Activated naive CD4-positive, alpha-beta T cell treated with anti-CD3 and anti-CD28 coated beads for 36 hours (primary cell): Measurements from ENCODE around the gene GCNT1. TPM values are rescaled to one million over a fixed set of nuclear protein-coding genes. Genes with fewer than 3 reads are reported as not detected.

Source experiments
- CTCF ChIA-PET: fragments of 350-600 bp; sonication (Branson Sonifier 250); formaldehyde crosslinking; loops from one replicate; lab custom pipeline; 2021; ENCODE audit warnings: antibody characterized with exemption; lab: Charles Lee
- DNase-seq: peaks from one replicate; pipeline ENCODE4 v3.0.0-alpha.2; 2020
- H3K27ac Mint-ChIP-seq: one replicate; pipeline ENCODE4 v1.8.0; 2021; ENCODE audit warnings: mild to moderate bottlenecking, mixed read lengths
- H3K27me3 Mint-ChIP-seq: one replicate; pipeline ENCODE4 v1.8.0; 2021; ENCODE audit warnings: low read depth, mixed read lengths
- H3K36me3 Mint-ChIP-seq: one replicate; pipeline ENCODE4 v1.8.0; 2021; ENCODE audit warnings: low read depth, mixed read lengths
- H3K4me1 Mint-ChIP-seq: one replicate; pipeline ENCODE4 v1.8.0; 2021; ENCODE audit warnings: low read depth, mixed read lengths
- H3K4me3 Mint-ChIP-seq: one replicate; pipeline ENCODE4 v1.8.0; 2021; ENCODE audit warnings: mild to moderate bottlenecking, moderate library complexity, mixed read lengths
- H3K9me3 Mint-ChIP-seq: one replicate; pipeline ENCODE4 v1.8.0; 2021; ENCODE audit warnings: mixed read lengths
- intact Hi-C: fragments of 100-400 bp; cut with micrococcal nuclease; formaldehyde crosslinking; loops from one replicate; pipeline ENCODE4 v1.15.1; 2023
- total RNA-seq, 2 experiments: library from RNA; stranded (reverse); gene quantifications; one replicate each; pipeline ENCODE4 v1.2.3, GENCODE V29; 2021

GCNT1 gene
- under 1 TPM; 0.48 to 0.54 TPM for total RNA-seq

- CTCF ChIA-PET, result interaction anchor here (0.6 to 2.1 kb wide), 6 partner anchors 10 to 248 kb away, joined by 3 to 6 read pairs (median 3); no protein-coding TSS in a partner anchor
- H3K4me3 Mint-ChIP-seq, result peak within 1 kb of the TSS; percentile 90
- H3K36me3 Mint-ChIP-seq, result peaks cover 2% of the 10 kb centered on the region
- H3K9me3 Mint-ChIP-seq, result no peaks in the 10 kb centered on the region
- peaks cover 12% of the 10 kb centered on the region for H3K4me1 Mint-ChIP-seq
- intact Hi-C loops, result loop anchor here (1.0 to 2.0 kb wide), 6 partner anchors 18 to 718 kb away; partner anchors contain the start of genes PCSK5, RFK and VPS13A
- no peak within 1 kb of the TSS for H3K27ac Mint-ChIP-seq
- H3K27me3 Mint-ChIP-seq, result peaks cover 8% of the 10 kb centered on the region
- peak; percentile 89 for DNase-seq
These were observed at the start of gene GCNT1 for GRCh38 chr9:76458903-76459693. Gene GCNT1 (plus strand): TSS chr9:76459182. CDS start chr9:76502382, 43,200 bp downstream.

DNA sequence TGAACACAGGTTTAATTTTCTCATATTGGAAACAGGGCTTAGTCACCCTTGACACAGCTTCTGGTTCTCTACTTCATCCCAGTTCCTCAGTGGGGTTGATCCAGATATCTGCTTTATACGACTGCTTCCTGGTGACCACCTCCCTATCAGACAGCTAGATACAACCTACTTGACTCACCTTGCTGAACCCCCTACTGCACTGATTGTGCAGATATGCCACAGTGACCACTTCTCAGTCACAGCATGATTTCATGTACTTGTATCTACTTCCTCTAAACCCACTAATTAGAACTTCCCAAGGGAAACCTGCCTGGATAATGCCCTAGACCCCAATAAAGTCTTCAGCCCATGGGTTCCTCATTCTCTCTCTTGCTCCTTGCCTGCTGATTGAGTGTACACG is 46.3 kb upstream of the GCNT1 start:
- DNase-seq, result no peak
- H3K27me3 Mint-ChIP-seq, result no peaks in the 10 kb centered on the region
- peaks cover 8% of the 10 kb centered on the region for H3K4me1 Mint-ChIP-seq
- H3K4me3 Mint-ChIP-seq, result no peak overlapping the region
- no peak overlapping the region for H3K27ac Mint-ChIP-seq
- peaks cover 11% of the 10 kb centered on the region for H3K9me3 Mint-ChIP-seq
- CTCF ChIA-PET, result interaction anchor here (0.8 kb wide), 1 partner anchor 8 kb away, joined by 3 read pairs; no protein-coding TSS in a partner anchor
- H3K36me3 Mint-ChIP-seq, result peaks cover 2% of the 10 kb centered on the region
- intact Hi-C loops, result no loop called here

DNA sequence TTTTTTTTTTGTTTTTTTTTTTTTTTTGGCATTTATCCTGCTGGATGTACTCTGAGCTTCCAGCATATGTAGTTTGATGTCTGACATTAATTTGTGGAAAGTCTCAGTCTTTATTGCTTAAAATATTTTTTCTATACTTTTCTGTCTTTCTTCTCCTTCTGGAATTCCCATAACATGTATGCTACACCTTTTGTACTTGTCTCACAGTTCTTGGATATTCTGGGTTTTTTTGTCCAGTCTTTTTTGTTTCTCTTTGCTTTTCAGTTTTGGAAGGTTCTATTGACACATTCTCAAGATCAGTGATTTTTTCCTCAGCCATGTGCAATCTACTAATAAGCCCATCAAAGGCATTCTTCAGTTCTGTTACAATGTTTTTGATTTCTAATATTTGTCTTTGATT is 45.3 kb upstream of the GCNT1 start:
- Mint-ChIP-seq H3K4me3 (no peak overlapping the region), H3K9me3 (peaks cover 11% of the 10 kb centered on the region), H3K27ac (no peak overlapping the region), H3K27me3 (no peaks in the 10 kb centered on the region), H3K4me1 (peaks cover 8% of the 10 kb centered on the region), H3K36me3 (peaks cover 2% of the 10 kb centered on the region)
- intact Hi-C loops, result no loop called here
- CTCF ChIA-PET, result no interaction called here
- DNase-seq, result no peak

DNA sequence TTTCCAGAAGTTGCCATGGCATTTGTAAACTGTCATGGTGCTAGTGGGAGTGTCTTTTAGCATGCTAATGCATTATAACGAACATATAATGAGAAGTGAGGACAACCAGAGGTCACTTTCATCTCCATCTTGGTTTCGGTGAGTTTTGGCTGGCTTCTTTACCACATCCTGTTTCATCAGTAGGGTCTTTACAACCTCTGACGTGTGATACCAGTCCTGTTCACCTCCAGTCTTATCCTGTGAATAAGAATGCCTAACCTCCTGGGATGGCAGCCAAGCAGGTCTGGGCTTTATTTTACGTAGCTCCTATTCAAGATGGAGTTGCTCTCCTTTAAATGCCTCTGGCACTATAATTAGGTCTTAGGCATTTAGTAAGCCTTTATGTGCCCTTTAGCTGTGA is 44.3 kb upstream of the GCNT1 start:
- intact Hi-C loops, result no loop called here
- peaks cover 8% of the 10 kb centered on the region for H3K4me1 Mint-ChIP-seq
- no peak for DNase-seq
- CTCF ChIA-PET, result no interaction called here
- H3K27ac Mint-ChIP-seq, result no peak overlapping the region
- peaks cover 2% of the 10 kb centered on the region for H3K36me3 Mint-ChIP-seq
- no peak overlapping the region for H3K4me3 Mint-ChIP-seq
- no peaks in the 10 kb centered on the region for H3K27me3 Mint-ChIP-seq
- H3K9me3 Mint-ChIP-seq, result peaks cover 11% of the 10 kb centered on the region

- peaks cover 11% of the 10 kb centered on the region for H3K9me3 Mint-ChIP-seq
- H3K36me3 Mint-ChIP-seq, result peaks cover 2% of the 10 kb centered on the region
- DNase-seq, result no peak
- no peaks in the 10 kb centered on the region for H3K27me3 Mint-ChIP-seq
- H3K4me1 Mint-ChIP-seq, result peaks cover 8% of the 10 kb centered on the region
- H3K4me3 Mint-ChIP-seq, result no peak overlapping the region
- H3K27ac Mint-ChIP-seq, result no peak overlapping the region
- intact Hi-C loops, result no loop called here
- CTCF ChIA-PET, result no interaction called here
These were observed 43.8 kb upstream of the GCNT1 start for GRCh38 chr9:76415154-76415553.

DNA sequence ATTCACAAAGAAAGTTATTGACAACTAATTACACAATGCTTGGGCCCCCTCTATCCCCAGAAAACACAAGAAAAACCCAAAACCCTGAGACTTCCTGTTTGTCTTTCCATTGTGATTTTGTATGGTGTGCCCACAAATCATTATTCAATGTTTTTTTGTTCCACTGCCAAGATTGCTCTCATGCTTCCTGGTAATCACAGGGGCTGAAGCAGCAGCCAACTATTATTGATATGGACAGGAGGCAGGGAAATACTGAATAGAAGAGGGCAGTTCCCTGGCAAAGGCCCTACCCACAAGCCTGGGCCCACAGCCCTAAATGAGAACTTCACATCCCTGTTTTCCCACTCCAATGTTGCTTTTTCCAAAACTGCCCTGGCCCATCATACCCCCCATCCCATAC is 43.3 kb upstream of the GCNT1 start:
- DNase-seq, result no peak
- intact Hi-C loops, result no loop called here
- no peaks in the 10 kb centered on the region for H3K27me3 Mint-ChIP-seq
- no peak overlapping the region for H3K27ac Mint-ChIP-seq
- CTCF ChIA-PET, result no interaction called here
- H3K4me3 Mint-ChIP-seq, result no peak overlapping the region
- H3K36me3 Mint-ChIP-seq, result peaks cover 2% of the 10 kb centered on the region
- H3K9me3 Mint-ChIP-seq, result peaks cover 11% of the 10 kb centered on the region
- peaks cover 8% of the 10 kb centered on the region for H3K4me1 Mint-ChIP-seq

- Mint-ChIP-seq H3K27me3 (no peaks in the 10 kb centered on the region), H3K9me3 (peaks cover 11% of the 10 kb centered on the region), H3K27ac (no peak overlapping the region), H3K4me3 (no peak overlapping the region), H3K36me3 (peaks cover 2% of the 10 kb centered on the region), H3K4me1 (peaks cover 8% of the 10 kb centered on the region)
- CTCF ChIA-PET, result interaction anchor here (1.0 kb wide), 1 partner anchor 13 kb away, joined by 5 read pairs; no protein-coding TSS in a partner anchor
- intact Hi-C loops, result no loop called here
- DNase-seq, result no peak
These were observed 41.6 kb upstream of the GCNT1 start for GRCh38 chr9:76417394-76417793.

DNA sequence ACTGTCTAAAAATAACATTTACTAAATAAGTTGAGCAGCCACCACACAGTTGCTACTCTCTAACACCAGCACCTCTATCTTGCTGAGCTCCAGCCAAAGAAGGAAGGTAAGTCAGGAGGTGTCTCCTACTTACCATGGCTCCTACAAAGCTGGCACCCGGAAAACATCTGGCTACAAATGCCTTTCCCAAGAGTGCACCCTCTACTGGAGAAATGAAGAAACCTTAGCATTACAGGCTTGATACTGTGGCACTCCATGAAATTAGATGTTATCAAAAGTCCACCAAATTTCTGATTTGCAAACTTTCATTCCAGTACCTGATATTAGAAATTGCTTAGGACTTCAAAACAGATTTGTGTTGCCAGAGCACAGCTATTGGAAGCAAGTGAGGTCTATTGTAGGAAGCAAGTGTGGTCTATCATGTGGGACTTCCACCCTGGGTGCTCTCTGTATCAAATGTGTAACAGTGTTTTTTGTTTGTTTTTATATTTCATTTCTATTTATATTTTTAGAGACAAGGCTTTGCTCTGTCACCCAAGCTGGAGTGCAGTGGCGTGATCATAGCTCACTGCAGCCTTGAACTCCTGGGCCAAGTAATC is 39.1 kb upstream of the GCNT1 start:
- CTCF ChIA-PET, result interaction anchor here (1.1 to 2.1 kb wide), 5 partner anchors 15 to 26 kb away, joined by 3 to 9 read pairs (median 5); no protein-coding TSS in a partner anchor
- DNase-seq, result no peak
- intact Hi-C loops, result loop anchor here (2.0 kb wide), 1 partner anchor 17 kb away; no protein-coding TSS in a partner anchor
- H3K4me3 Mint-ChIP-seq, result no peak overlapping the region
- no peaks in the 10 kb centered on the region for H3K36me3 Mint-ChIP-seq
- H3K9me3 Mint-ChIP-seq, result no peaks in the 10 kb centered on the region
- no peak overlapping the region for H3K27ac Mint-ChIP-seq
- H3K4me1 Mint-ChIP-seq, result peaks cover 17% of the 10 kb centered on the region
- no peaks in the 10 kb centered on the region for H3K27me3 Mint-ChIP-seq

GRCh38 chr9:76423216-76424177 is 35.5 kb upstream of the GCNT1 start:
- intact Hi-C loops, result loop anchor here (1.0 kb wide), 2 partner anchors 15 to 20 kb away; no protein-coding TSS in a partner anchor
- Mint-ChIP-seq H3K4me3 (no peak overlapping the region), H3K27ac (no peak overlapping the region), H3K4me1 (peaks cover 11% of the 10 kb centered on the region), H3K36me3 (no peaks in the 10 kb centered on the region), H3K9me3 (no peaks in the 10 kb centered on the region), H3K27me3 (no peaks in the 10 kb centered on the region)
- DNase-seq, result no peak
- CTCF ChIA-PET, result no interaction called here

DNA sequence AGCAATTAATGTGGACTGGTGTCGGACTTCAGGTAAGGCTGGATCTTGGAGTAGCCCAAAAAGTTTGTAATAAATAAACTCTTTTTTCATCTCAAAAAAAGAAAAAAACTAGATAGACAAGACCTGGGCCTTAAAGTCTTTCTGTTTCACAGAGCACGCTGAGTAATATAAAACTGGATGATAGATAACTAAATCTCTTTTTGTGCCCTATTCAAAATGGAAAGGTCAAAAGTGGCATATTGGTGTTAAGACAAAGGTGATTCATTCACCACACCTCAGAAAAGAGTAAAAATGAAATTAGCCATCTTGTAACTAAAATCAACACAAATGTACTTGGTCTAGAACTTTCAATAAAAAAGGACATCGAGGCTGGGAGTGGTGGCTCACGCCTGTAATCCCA is 34.5 kb upstream of the GCNT1 start:
- no peak overlapping the region for H3K4me3 Mint-ChIP-seq
- no peak for DNase-seq
- H3K9me3 Mint-ChIP-seq, result no peaks in the 10 kb centered on the region
- H3K36me3 Mint-ChIP-seq, result no peaks in the 10 kb centered on the region
- H3K27me3 Mint-ChIP-seq, result no peaks in the 10 kb centered on the region
- no peak overlapping the region for H3K27ac Mint-ChIP-seq
- CTCF ChIA-PET, result no interaction called here
- peaks cover 11% of the 10 kb centered on the region for H3K4me1 Mint-ChIP-seq
- intact Hi-C loops, result loop anchor here (1.0 kb wide), 2 partner anchors 14 to 21 kb away; no protein-coding TSS in a partner anchor

- CTCF ChIA-PET, result no interaction called here
- intact Hi-C loops, result no loop called here
- no peaks in the 10 kb centered on the region for H3K27me3 Mint-ChIP-seq
These were observed 33.1 kb upstream of the GCNT1 start for GRCh38 chr9:76425677-76426453.

More at GRCh38 chr9:76425677-76426453, 33.1 kb upstream of the GCNT1 start:
- no peak for DNase-seq
- no peaks in the 10 kb centered on the region for H3K9me3 Mint-ChIP-seq
- H3K4me3 Mint-ChIP-seq, result no peak overlapping the region
- no peak overlapping the region for H3K27ac Mint-ChIP-seq
- peaks cover 11% of the 10 kb centered on the region for H3K4me1 Mint-ChIP-seq
- no peaks in the 10 kb centered on the region for H3K36me3 Mint-ChIP-seq
